Measurements from ENCODE around the gene CDH4. TPM values are rescaled to one million over a fixed set of nuclear protein-coding genes. Genes with fewer than 3 reads are reported as not detected.

The CDH4 gene
- total RNA-seq, 6 experiments from 2014 or later, result 5.8 to 12.8 (median 10.9) TPM

DNA sequence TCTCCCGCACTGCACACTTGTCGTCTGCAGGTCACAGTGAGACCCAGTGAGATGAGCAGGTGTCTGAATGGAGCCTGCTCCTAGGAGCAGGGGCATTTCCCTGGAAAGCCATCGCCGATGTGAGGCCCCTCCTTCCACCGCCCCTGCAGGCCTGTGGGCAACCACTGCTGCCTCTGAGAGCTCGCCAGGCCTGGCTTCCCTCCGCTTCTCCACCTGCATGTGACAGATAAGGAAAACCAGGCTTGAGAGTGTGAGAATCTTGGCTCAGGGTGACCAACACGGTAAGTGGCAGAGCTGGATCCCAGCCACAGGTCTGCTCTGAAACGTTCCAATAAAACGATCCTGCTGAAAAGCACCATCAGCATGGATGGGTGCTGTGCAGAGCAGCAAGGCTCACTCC, 332.8 kb downstream of the CDH4 start:
- H3K27me3 Mint-ChIP-seq (ENCODE audit: insufficient read depth), result peaks cover 15% of the 10 kb centered on the region
- H3K36me3 Mint-ChIP-seq (ENCODE audit: low read depth), result no peaks in the 10 kb centered on the region
- TF ChIP-seq, protein P1, sequence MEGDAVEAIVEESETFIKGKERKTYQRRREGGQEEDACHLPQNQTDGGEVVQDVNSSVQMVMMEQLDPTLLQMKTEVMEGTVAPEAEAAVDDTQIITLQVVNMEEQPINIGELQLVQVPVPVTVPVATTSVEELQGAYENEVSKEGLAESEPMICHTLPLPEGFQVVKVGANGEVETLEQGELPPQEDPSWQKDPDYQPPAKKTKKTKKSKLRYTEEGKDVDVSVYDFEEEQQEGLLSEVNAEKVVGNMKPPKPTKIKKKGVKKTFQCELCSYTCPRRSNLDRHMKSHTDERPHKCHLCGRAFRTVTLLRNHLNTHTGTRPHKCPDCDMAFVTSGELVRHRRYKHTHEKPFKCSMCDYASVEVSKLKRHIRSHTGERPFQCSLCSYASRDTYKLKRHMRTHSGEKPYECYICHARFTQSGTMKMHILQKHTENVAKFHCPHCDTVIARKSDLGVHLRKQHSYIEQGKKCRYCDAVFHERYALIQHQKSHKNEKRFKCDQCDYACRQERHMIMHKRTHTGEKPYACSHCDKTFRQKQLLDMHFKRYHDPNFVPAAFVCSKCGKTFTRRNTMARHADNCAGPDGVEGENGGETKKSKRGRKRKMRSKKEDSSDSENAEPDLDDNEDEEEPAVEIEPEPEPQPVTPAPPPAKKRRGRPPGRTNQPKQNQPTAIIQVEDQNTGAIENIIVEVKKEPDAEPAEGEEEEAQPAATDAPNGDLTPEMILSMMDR (IDR thresholded peaks at IDR 0.05), result no peak
- no peaks in the 10 kb centered on the region for H3K9me3 Mint-ChIP-seq
- H3K27ac Mint-ChIP-seq, result no peak overlapping the region
- DNase-seq, result no peak
- H3K4me3 Mint-ChIP-seq, result no peak overlapping the region
- H3K4me1 Mint-ChIP-seq (ENCODE audit: low read depth), result peaks cover 24% of the 10 kb centered on the region

- H3K27ac Mint-ChIP-seq, result no peak overlapping the region
- TF ChIP-seq, protein P1 (IDR thresholded peaks at IDR 0.05), result no peak
- H3K4me3 Mint-ChIP-seq, result no peak overlapping the region
- H3K27me3 Mint-ChIP-seq (ENCODE audit: insufficient read depth), result peaks cover 15% of the 10 kb centered on the region
- H3K4me1 Mint-ChIP-seq (ENCODE audit: low read depth), result peaks cover 28% of the 10 kb centered on the region
- H3K36me3 Mint-ChIP-seq (ENCODE audit: low read depth), result no peaks in the 10 kb centered on the region
- no peaks in the 10 kb centered on the region for H3K9me3 Mint-ChIP-seq
- DNase-seq, result no peak
Measured at GRCh38 chr20:61585764-61586163, 333.7 kb downstream of the CDH4 start.

- H3K4me1 Mint-ChIP-seq (ENCODE audit: low read depth), result peaks cover 28% of the 10 kb centered on the region
- H3K36me3 Mint-ChIP-seq (ENCODE audit: low read depth), result peaks cover 6% of the 10 kb centered on the region
- no peak overlapping the region for H3K4me3 Mint-ChIP-seq
- peaks cover 7% of the 10 kb centered on the region for H3K9me3 Mint-ChIP-seq
- no peak for DNase-seq
- TF ChIP-seq, protein P1 (IDR thresholded peaks at IDR 0.05), result no peak
- peaks cover 14% of the 10 kb centered on the region for H3K27me3 Mint-ChIP-seq (ENCODE audit: insufficient read depth)
- H3K27ac Mint-ChIP-seq, result no peak overlapping the region
Measured at GRCh38 chr20:61587036-61587435, 335.0 kb downstream of the CDH4 start.

DNA sequence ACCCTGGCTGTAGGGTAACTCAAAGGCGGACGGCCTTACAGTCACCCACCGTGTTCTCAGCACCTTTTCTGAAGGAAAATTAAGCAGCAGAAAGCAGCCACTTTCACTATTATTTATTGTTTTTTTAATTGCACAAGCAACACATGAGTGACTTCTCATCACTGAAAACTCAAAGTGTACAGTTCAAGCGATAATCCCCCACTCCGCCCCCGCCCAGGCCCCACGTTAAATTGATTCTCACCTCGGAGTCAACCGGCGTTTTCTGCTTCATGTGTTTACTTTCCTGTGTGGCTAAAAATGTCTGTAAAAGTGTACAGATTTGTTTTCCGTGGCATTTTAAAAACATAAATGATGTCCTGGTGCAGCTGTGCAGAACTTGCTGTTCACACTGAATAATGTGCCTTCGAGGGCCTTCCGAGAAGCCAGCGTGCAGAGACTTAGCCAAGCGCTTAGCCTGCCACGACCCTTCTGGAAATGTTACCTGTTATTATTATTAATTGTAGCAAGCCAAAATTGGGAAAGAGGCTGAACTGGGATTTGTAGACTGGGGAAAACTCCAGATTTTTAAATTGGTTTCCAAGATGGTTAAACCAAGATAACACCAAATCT, 335.7 kb downstream of the CDH4 start:
- H3K4me3 Mint-ChIP-seq, result peak overlapping the region; percentile 82
- peaks cover 15% of the 10 kb centered on the region for H3K9me3 Mint-ChIP-seq
- H3K4me1 Mint-ChIP-seq (ENCODE audit: low read depth), result peaks cover 28% of the 10 kb centered on the region
- DNase-seq, result no peak
- H3K27ac Mint-ChIP-seq, result peak overlapping the region; percentile 79
- TF ChIP-seq, protein P1 (IDR thresholded peaks at IDR 0.05), result no peak
- peaks cover 12% of the 10 kb centered on the region for H3K36me3 Mint-ChIP-seq (ENCODE audit: low read depth)
- H3K27me3 Mint-ChIP-seq (ENCODE audit: insufficient read depth), result peaks cover 7% of the 10 kb centered on the region

- Mint-ChIP-seq H3K36me3 (ENCODE audit: low read depth) (peaks cover 13% of the 10 kb centered on the region), H3K4me3 (peak overlapping the region; percentile 82), H3K4me1 (ENCODE audit: low read depth) (peaks cover 28% of the 10 kb centered on the region), H3K9me3 (peaks cover 23% of the 10 kb centered on the region), H3K27me3 (ENCODE audit: insufficient read depth) (peaks cover 2% of the 10 kb centered on the region), H3K27ac (peak overlapping the region; percentile 79)
- DNase-seq, result peak; percentile 82
- TF ChIP-seq, protein P1 (IDR thresholded peaks at IDR 0.05), result no peak
Measured at GRCh38 chr20:61588411-61589385, 336.6 kb downstream of the CDH4 start.
